SH-SY5Y (cell line): ENCODE results near the gene ALDH8A1.

Experiments
- GATA2 ChIP-seq: IDR thresholded peaks from 2 replicates; pipeline ENCODE4 v1.6.1; 2011; ENCODE audit warnings: mild to moderate bottlenecking, low read depth, low read length
- GATA3 ChIP-seq: IDR thresholded peaks from 2 replicates; pipeline ENCODE4 v1.6.1; 2011; ENCODE audit warnings: low read depth, mild to moderate bottlenecking, low read length, moderate library complexity

The ALDH8A1 gene

DNA sequence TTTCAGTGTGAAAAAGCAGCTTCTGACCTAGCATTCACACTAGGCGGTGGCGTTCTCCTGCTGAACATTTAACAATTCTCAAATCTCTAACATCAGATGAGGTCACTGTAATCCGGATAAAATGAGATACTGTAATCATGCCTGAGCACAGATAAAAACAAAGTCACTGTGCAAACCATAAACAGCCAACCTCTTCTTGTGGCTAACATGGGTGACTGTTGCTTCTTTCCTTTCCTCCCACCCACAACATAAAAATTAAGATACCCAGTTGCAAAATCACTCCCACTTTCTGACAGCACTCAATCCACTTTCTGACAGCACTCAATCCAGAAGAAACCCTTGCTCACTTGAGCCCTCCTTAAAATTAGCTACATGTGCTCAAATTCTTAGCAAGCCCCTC, 11.5 kb upstream of the ALDH8A1 start:
- TF ChIP-seq GATA2 (no peak), GATA3 (no peak)

GRCh38 chr6:134959603-134960002, 9.7 kb upstream of the ALDH8A1 start:
- no peak for TF ChIP-seq GATA3
- no peak for TF ChIP-seq GATA2

DNA sequence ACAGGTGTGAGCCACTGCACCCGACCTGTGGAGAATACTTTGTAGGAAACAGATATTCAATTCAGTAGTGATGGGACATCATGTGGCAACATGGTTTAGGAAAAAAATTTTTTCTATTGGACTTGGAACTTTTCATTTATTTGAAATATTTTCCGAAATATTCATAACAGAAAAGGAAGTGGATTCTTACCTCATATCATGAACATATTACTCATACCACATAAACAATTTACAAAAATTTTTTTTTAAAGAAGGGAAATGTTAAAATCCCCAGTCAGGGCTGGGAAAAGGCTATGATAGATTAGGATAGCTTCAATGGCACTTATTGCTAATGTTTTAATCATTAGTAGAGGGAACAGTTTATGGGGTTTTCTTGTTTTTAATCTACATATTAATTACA, 6.8 kb upstream of the ALDH8A1 start:
- TF ChIP-seq GATA2: no peak
- no peak for TF ChIP-seq GATA3

GRCh38 chr6:134956032-134956431, 6.1 kb upstream of the ALDH8A1 start:
- TF ChIP-seq GATA2 (no peak), GATA3 (no peak)

- no peak for TF ChIP-seq GATA3
- TF ChIP-seq GATA2: no peak
Observed at GRCh38 chr6:134954272-134955000, 4.5 kb upstream of the ALDH8A1 start.

- TF ChIP-seq GATA2 (no peak), GATA3 (no peak)
Observed at GRCh38 chr6:134951494-134952263, 1.8 kb upstream of the ALDH8A1 start.

GRCh38 chr6:134950482-134950881, 581 bp upstream of the ALDH8A1 start:
- peak; percentile 49 for TF ChIP-seq GATA2
- TF ChIP-seq GATA3: no peak

DNA sequence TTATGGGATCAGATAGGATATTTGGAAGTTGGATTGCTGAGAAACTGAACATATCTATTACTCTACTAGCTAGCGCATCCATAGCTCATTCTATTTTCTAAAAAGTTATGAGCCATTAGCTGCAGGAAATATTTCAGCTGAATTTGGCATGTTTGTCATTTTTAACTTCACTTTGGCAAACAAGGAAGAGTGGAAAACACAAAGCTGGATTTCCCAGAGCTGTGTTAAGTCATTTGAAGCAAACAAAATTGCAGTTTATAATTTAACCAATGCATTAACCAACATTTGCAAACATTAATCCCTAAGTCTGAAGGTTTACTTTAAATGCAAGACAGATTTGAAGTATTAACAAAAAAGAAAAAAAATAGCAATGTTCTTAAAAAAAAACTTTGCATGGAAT, 1.2 kb downstream of the ALDH8A1 start:
- no peak for TF ChIP-seq GATA2
- TF ChIP-seq GATA3: no peak

GRCh38 chr6:134948142-134948541, 1.8 kb downstream of the ALDH8A1 start:
- TF ChIP-seq GATA3 (no peak), GATA2 (no peak)

DNA sequence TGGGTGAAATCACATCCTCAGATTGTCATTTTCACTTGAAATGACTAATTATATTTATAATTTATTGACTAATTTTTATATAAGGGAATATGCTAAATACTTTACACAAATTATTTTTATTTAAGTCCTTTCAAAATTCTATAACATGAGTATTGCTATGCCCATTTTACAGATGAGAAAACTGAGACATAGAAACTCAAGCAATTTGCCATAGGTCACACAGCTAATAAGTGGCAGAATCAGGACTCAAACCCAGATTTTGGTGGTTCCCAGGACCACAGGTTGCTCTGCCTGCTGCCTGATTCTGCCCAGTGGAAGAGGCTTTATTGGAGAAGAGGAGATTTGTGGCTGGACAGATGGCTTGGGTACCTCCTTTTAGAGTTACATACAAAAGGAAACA, 4.9 kb downstream of the ALDH8A1 start:
- TF ChIP-seq GATA3: no peak
- TF ChIP-seq GATA2: no peak

- TF ChIP-seq GATA2: no peak
- no peak for TF ChIP-seq GATA3
Observed at GRCh38 chr6:134943522-134944111, 6.3 kb downstream of the ALDH8A1 start.

- no peak for TF ChIP-seq GATA3
- no peak for TF ChIP-seq GATA2
Observed at GRCh38 chr6:134938896-134939295, 11.0 kb downstream of the ALDH8A1 start.

- no peak for TF ChIP-seq GATA2
- no peak for TF ChIP-seq GATA3
Observed at GRCh38 chr6:134937426-134937825, 12.5 kb downstream of the ALDH8A1 start.

GRCh38 chr6:134936931-134937330, 13.0 kb downstream of the ALDH8A1 start:
- TF ChIP-seq GATA3: no peak
- no peak for TF ChIP-seq GATA2

- TF ChIP-seq GATA2 (peak; percentile 20; the same call in 1 of the 2 replicates), GATA3 (no peak)
Observed at GRCh38 chr6:134936476-134936875, 13.4 kb downstream of the ALDH8A1 start.
